HUES48 (cell line): ENCODE data around the gene ACVR2B.
A peak's percentile ranks its signal among the peaks of the same experiment; 100 is the strongest.
"Not testable (repeated sequence)": the region's sequence is repeated elsewhere in the genome, so short reads cannot be mapped to it uniquely, and the experiment has no call there.

Experiments used
- H3K27ac ChIP-seq: one replicate; pipeline ENCODE4 v1.7.0; 2013; ENCODE audit warnings: low read depth, low read length, inconsistent platforms
- H3K27me3 ChIP-seq: 2 replicates; pipeline ENCODE4 v1.6.1; 2013; ENCODE audit warnings: mild to moderate bottlenecking, low read length; ENCODE audit not compliant: control insufficient read depth, insufficient read depth
- H3K36me3 ChIP-seq: 2 replicates; pipeline ENCODE4 v1.6.1; 2013; ENCODE audit warnings: low read length; ENCODE audit not compliant: control insufficient read depth, insufficient read depth
- H3K4me1 ChIP-seq: 2 replicates; pipeline ENCODE4 v1.6.1; 2013; ENCODE audit warnings: mild to moderate bottlenecking, low read length; ENCODE audit not compliant: control insufficient read depth, insufficient read depth
- H3K4me3 ChIP-seq: 2 replicates; pipeline ENCODE4 v1.5.1; 2013; ENCODE audit warnings: mild to moderate bottlenecking, low read depth, low read length
- H3K9ac ChIP-seq: 2 replicates; pipeline ENCODE4 v1.6.1; 2013; ENCODE audit warnings: mild to moderate bottlenecking, low read depth, low read length, moderate library complexity
- H3K9me3 ChIP-seq: 2 replicates; pipeline ENCODE4 v1.6.1; 2013; ENCODE audit warnings: low read length; ENCODE audit not compliant: control insufficient read depth, insufficient read depth

ACVR2B gene

GRCh38 chr3:38453075-38453912, at the start of gene ACVR2B:
ACVR2B (plus strand) TSS chr3:38453890; CDS start chr3:38454323, 433 bp downstream.
- H3K36me3 ChIP-seq = no peaks in the 10 kb centered on the region
- no peaks in the 10 kb centered on the region for H3K27me3 ChIP-seq
- peaks cover 19% of the 10 kb centered on the region for H3K4me1 ChIP-seq
- H3K9me3 ChIP-seq = no peaks in the 10 kb centered on the region
- H3K9ac ChIP-seq = peak within 1 kb of the TSS; percentile 98
- peak within 1 kb of the TSS; percentile 92 for H3K4me3 ChIP-seq
- H3K27ac ChIP-seq = peak within 1 kb of the TSS; percentile 99

- no peak overlapping the region for H3K4me3 ChIP-seq
- peaks cover 27% of the 10 kb centered on the region for H3K36me3 ChIP-seq
- H3K27me3 ChIP-seq = no peaks in the 10 kb centered on the region
- no peaks in the 10 kb centered on the region for H3K4me1 ChIP-seq
- peaks cover 21% of the 10 kb centered on the region for H3K9me3 ChIP-seq
- no peak overlapping the region for H3K27ac ChIP-seq
- no peak overlapping the region for H3K9ac ChIP-seq
Observed at GRCh38 chr3:38404286-38404685, 49.4 kb upstream of the ACVR2B start.

GRCh38 chr3:38411591-38411990, 42.1 kb upstream of the ACVR2B start:
- Histone ChIP-seq H3K9me3 (no peaks in the 10 kb centered on the region; the same call in none of the 2 replicates), H3K9ac (no peak overlapping the region), H3K36me3 (no peaks in the 10 kb centered on the region)

GRCh38 chr3:38420758-38421157, 32.9 kb upstream of the ACVR2B start:
- not testable (repeated sequence) for H3K27ac ChIP-seq, H3K4me3 ChIP-seq

More at GRCh38 chr3:38411591-38411990, 42.1 kb upstream of the ACVR2B start:
- H3K27ac ChIP-seq = no peak overlapping the region
- H3K27me3 ChIP-seq = no peaks in the 10 kb centered on the region
- H3K4me1 ChIP-seq = no peaks in the 10 kb centered on the region
- no peak overlapping the region for H3K4me3 ChIP-seq

GRCh38 chr3:38421679-38422336, 31.9 kb upstream of the ACVR2B start:
- H3K9ac ChIP-seq = no peak overlapping the region
- H3K4me3 ChIP-seq = no peak overlapping the region
- H3K27me3 ChIP-seq = no peaks in the 10 kb centered on the region
- H3K36me3 ChIP-seq = no peaks in the 10 kb centered on the region
- peak overlapping the region; percentile 46 for H3K27ac ChIP-seq
- peaks cover 19% of the 10 kb centered on the region for H3K4me1 ChIP-seq
- no peaks in the 10 kb centered on the region for H3K9me3 ChIP-seq

More at GRCh38 chr3:38420758-38421157, 32.9 kb upstream of the ACVR2B start:
- H3K27me3 ChIP-seq, H3K9me3 ChIP-seq, H3K9ac ChIP-seq, H3K36me3 ChIP-seq: not testable (repeated sequence)
- H3K4me1 ChIP-seq = peaks cover 19% of the 10 kb centered on the region

- peak overlapping the region; percentile 6 for H3K27ac ChIP-seq
- not testable (repeated sequence) for H3K4me1 ChIP-seq, H3K9ac ChIP-seq, H3K27me3 ChIP-seq, H3K36me3 ChIP-seq, H3K4me3 ChIP-seq, H3K9me3 ChIP-seq
Observed at GRCh38 chr3:38426798-38427426, 26.8 kb upstream of the ACVR2B start.

GRCh38 chr3:38432871-38433658, 20.6 kb upstream of the ACVR2B start:
- not testable (repeated sequence) for H3K4me1 ChIP-seq, H3K27ac ChIP-seq, H3K36me3 ChIP-seq, H3K4me3 ChIP-seq, H3K27me3 ChIP-seq, H3K9ac ChIP-seq
- peaks cover 48% of the 10 kb centered on the region for H3K9me3 ChIP-seq

- not testable (repeated sequence) for H3K9ac ChIP-seq, H3K27me3 ChIP-seq, H3K4me3 ChIP-seq, H3K4me1 ChIP-seq, H3K27ac ChIP-seq, H3K36me3 ChIP-seq
- peaks cover 53% of the 10 kb centered on the region for H3K9me3 ChIP-seq
Observed at GRCh38 chr3:38433661-38434060, 20.0 kb upstream of the ACVR2B start.

- H3K27ac ChIP-seq, H3K36me3 ChIP-seq, H3K4me1 ChIP-seq, H3K9ac ChIP-seq, H3K27me3 ChIP-seq, H3K4me3 ChIP-seq: not testable (repeated sequence)
- peaks cover 40% of the 10 kb centered on the region for H3K9me3 ChIP-seq
Observed at GRCh38 chr3:38438436-38439069, 15.1 kb upstream of the ACVR2B start.

GRCh38 chr3:38443205-38443604, 10.5 kb upstream of the ACVR2B start:
- not testable (repeated sequence) for H3K27me3 ChIP-seq

More at GRCh38 chr3:38443205-38443604, 10.5 kb upstream of the ACVR2B start:
- not testable (repeated sequence) for H3K36me3 ChIP-seq, H3K27ac ChIP-seq, H3K4me1 ChIP-seq, H3K4me3 ChIP-seq, H3K9ac ChIP-seq, H3K9me3 ChIP-seq
